Breast epithelium (tissue), 3 donors: ENCODE data around the gene LEFTY2.

ENCODE experiments used
- CTCF ChIP-seq, 3 donors: fragments of 450-650 bp; IDR thresholded peaks; one replicate each; pipeline ENCODE4 v1.5.1; 2016 to 2017; ENCODE audit warnings: antibody characterized with exemption in 3 of 3, mild to moderate bottlenecking in 3 of 3, moderate library complexity in 3 of 3
- POLR2A ChIP-seq: fragments of 450-650 bp; IDR thresholded peaks from one replicate; pipeline ENCODE4 v1.6.1; 2016; ENCODE audit warnings: antibody characterized with exemption, mild to moderate bottlenecking, moderate library complexity
- POLR2AphosphoS5 ChIP-seq, 3 donors: sonication (generic); formaldehyde crosslinking; IDR thresholded peaks; one replicate each; pipeline ENCODE4 v1.6.1; 2017; ENCODE audit warnings: antibody characterized with exemption in 3 of 3

GRCh38 chr1:225896937-225897549, 44.0 kb downstream of the LEFTY2 start:
- TF ChIP-seq POLR2A (no peak), POLR2AphosphoS5 (IDR thresholded peaks at IDR 0.05) (peak in 1 of 3 donors; percentile 44), CTCF (IDR thresholded peaks at IDR 0.05) (no peak)
